SH-SY5Y (cell line): ENCODE results near the gene CST4.

Experiments used
- GATA2 ChIP-seq: IDR thresholded peaks from 2 replicates; pipeline ENCODE4 v1.6.1; 2011; ENCODE audit warnings: mild to moderate bottlenecking, low read depth, low read length
- GATA3 ChIP-seq: IDR thresholded peaks from 2 replicates; pipeline ENCODE4 v1.6.1; 2011; ENCODE audit warnings: low read depth, mild to moderate bottlenecking, low read length, moderate library complexity

- no peak for TF ChIP-seq GATA2
- TF ChIP-seq GATA3: no peak
Observed at GRCh38 chr20:23669327-23669726, 19.5 kb downstream of the CST4 start.
